ENCODE results near the gene ARHGAP27.
"Not testable (repeated sequence)": the region's sequence is repeated elsewhere in the genome, so short reads cannot be mapped to it uniquely, and the experiment has no call there.

Gene ARHGAP27

DNA sequence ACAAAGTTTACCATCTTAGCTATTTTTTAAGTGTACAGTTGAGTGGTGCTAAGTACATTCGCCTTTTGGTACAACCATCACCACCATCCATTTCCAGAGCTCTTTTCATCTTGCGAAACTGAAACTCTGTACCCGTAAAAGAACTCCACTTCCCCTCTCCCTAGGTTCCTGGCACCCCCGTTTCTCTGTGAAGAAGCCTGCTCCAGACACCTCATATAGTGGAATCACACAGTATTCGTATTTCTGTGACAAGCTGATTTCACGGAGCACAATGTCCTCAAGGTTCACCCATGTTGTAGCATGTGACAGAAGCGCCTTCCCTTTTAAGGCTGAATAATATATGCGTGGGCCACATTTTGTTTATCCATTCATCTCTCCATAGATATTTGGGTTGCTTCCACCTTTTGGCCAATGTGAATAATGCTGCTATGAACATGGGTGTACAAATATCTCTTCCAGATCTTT lies 61.7 kb downstream of the ARHGAP27 start:
- FAIRE-seq (no peak), DNase-seq (ENCODE audit: extremely low spot score, insufficient read length, low read depth) (no peak)

DNA sequence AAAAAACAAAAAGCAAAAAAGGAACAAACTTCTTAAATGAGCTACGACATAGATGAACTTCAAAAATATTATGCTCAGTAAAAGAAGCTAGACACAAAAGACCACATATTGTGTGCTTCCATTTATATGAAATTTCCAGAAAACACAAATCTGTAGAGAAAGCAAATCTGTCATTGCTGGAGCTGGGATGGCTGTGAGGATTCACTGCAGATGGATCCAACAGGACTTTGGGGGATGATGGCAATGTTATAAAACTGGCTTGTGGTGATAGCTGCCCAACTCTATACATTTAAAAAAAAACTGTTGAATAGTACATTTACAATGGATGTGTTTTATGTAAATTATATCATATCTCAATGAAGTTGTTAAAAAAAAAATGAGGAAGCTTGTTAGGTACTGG lies 63.2 kb downstream of the ARHGAP27 start:
- FAIRE-seq = no peak
- DNase-seq (ENCODE audit: extremely low spot score, insufficient read length, low read depth) = no peak

GRCh38 chr17:45368651-45369050 lies 64.0 kb downstream of the ARHGAP27 start:
- DNase-seq (ENCODE audit: extremely low spot score, insufficient read length, low read depth) (no peak), FAIRE-seq (no peak)

DNA sequence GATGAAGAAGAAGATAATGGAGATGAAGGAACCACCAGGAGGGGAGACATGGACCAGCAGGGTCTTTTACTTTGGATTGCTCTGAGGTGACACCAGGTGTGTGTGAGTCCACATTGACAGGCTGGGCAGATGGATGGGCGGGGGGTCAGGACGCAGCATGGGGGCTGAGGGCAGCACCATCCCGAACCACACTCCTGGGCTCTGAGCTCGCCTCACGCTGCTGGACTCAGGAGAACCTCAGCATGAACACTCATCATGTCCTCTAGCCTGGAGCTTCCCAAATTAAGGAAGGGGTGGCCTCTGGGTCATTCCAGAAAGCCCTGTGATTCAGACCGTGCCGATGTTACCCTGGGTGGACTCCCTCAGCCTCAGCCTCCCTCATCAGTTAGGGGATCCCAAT lies 65.5 kb downstream of the ARHGAP27 start:
- no peak for FAIRE-seq
- no peak for DNase-seq (ENCODE audit: extremely low spot score, insufficient read length, low read depth)

- DNase-seq (ENCODE audit: extremely low spot score, insufficient read length, low read depth) (no peak), FAIRE-seq (no peak)
Observed at GRCh38 chr17:45366691-45367090, 66.0 kb downstream of the ARHGAP27 start.

DNA sequence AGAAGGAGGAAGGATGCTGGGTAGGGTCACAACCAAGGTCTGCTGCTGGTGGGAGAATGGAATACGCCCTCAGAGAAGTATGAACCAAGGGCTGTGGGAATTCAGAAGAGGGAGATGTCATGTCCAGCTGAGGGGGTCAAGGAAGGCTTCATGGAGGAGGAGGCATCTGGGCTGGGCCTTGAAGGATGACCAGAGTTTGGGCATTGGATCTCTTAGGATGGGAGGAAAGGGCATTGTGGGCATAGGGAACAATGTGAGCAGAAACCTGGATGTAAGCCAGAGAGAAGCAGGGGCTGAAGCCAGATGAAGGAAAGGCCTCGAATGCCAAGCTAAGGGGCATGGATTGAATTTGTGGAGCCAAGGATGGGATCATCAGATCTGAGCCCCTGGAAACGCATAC lies 66.6 kb downstream of the ARHGAP27 start:
- no peak for FAIRE-seq
- DNase-seq (ENCODE audit: extremely low spot score, insufficient read length, low read depth) = no peak

GRCh38 chr17:45364531-45365390 lies 67.9 kb downstream of the ARHGAP27 start:
- no peak for DNase-seq (ENCODE audit: extremely low spot score, insufficient read length, low read depth)
- FAIRE-seq = peak; percentile 18

DNA sequence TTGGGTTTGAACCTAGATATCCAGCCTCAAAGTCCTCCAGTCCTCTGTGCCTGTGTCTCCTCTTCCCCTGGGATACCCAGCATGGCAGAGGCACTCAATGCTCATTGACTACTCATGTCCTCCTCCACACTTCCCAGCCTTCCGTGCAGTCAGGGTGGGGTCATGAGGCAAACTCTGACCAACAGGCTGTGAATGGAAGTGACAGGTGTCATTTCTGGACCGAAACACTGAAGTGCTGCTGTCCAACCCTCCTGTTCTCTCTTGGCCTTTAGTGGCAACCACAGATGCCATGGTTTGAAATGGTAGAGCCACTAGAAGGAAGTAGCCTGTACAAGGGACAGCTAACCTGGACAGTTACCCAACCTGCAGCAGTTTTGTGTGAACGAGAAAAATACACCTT lies 69.2 kb downstream of the ARHGAP27 start:
- FAIRE-seq (no peak), DNase-seq (ENCODE audit: extremely low spot score, insufficient read length, low read depth) (no peak)

GRCh38 chr17:45361976-45362375 lies 70.7 kb downstream of the ARHGAP27 start:
- FAIRE-seq (no peak), DNase-seq (ENCODE audit: extremely low spot score, insufficient read length, low read depth) (no peak)

DNA sequence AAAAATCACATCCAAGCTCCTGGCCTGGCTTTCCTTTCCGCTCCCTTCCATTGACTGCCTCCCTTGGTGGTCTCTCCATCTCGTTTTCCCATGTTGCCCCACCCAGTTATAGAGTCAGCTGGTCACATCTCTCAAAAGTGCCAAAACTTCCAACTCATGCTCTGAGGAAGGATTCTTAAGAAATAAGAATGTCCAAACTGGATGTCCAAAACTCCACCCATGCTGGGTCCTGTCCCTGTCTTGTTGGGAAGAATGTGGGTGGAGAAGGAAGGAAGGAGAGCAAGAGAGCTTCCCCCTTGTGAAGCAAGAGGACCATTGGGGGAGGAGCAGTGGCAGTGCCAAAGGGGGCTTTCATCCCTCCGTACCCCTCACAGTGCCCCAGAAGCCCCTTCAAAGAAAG lies 71.2 kb downstream of the ARHGAP27 start:
- no peak for FAIRE-seq
- no peak for DNase-seq (ENCODE audit: extremely low spot score, insufficient read length, low read depth)

DNA sequence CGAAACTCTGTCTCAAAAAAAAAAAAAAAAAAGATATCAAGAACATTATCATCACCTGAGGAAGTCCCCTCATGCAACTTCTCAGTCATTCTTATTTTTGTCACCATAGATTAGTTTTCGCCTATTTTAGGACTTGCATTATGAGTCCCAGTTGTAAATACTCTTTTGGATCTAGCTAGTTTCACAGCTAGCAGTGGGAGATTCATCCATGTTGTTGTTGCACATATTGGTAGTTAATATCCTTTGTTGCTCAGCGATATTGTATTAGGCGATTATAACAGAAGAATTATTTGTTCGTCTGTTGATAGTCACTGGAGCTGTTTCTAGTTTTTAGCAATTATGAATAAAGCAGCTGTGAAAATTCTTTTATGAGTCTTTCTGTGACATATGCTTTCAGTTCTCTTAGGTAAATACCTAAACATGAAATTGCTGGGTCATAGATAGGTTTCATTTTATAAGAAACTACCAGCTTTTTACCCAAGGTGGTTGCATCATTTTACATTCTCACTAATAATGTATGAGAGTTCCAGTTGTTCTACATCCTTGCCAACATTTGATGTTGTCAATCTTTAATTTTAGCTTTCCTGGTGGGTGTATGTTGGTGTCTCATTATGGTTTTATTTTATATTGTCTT lies 75.2 kb downstream of the ARHGAP27 start:
- FAIRE-seq (no peak), DNase-seq (ENCODE audit: extremely low spot score, insufficient read length, low read depth) (no peak)

DNA sequence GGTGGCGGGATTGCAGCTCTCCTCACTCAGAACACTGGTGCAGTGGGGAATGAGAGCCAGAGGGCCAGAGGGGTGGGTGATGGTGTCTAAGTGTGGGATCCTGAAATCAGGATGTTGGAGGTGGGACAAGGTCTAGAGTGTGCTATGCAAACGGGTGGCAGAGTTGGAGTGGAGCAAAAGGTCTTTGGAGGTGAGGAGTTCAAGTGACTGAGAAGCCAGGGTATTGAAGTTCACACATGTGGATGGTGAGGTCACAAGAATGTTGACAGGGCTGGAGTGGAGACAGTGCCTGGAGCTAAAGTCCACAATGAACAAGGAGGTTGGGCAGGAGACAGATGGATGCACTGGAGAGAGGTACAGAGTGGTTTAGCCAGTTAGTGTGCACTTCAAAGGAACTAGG lies 77.6 kb downstream of the ARHGAP27 start:
- no peak for DNase-seq (ENCODE audit: extremely low spot score, insufficient read length, low read depth)
- FAIRE-seq = no peak

- DNase-seq (ENCODE audit: extremely low spot score, insufficient read length, low read depth) (no peak), FAIRE-seq (peak; percentile 62)
Observed at GRCh38 chr17:45353043-45353442, 79.6 kb downstream of the ARHGAP27 start.

DNA sequence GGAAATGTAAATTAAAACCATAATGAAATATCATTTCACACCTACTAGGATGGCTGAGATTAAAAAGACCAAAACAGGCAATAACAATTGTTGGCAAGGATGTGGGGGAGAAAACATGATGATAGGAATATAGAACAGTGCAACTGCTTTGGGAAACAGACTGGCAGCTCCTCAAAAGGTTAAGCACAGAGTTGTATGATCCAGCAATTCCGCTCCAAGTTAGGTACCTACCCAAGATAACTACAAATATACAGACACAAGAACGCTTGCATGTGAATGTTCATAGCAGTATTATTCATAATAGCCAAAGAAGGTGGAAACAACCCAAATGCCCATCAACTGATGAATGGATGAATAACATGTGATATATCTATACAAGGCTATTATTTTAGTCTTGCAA lies 80.8 kb downstream of the ARHGAP27 start:
- DNase-seq (ENCODE audit: extremely low spot score, insufficient read length, low read depth) (no peak), FAIRE-seq (no peak)

DNA sequence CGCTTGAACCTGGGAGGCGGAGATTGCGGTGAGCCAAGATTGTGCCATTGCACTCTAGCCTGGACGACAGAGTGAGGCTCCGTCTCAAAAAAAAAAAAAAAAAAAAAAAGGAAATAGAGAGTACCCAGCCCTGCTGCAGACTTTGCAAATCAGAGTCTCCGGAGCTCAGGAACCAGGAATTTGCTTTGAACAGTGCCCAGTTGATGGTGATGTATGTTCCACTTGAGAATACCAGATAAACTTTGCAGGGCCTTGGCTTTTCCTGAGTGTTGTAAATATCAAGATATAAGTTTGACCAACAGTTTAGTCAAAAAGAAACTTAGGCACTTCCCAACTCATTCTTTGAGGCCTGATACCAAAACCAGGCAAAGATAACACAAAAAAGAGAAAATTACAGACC lies 85.2 kb downstream of the ARHGAP27 start:
- DNase-seq (ENCODE audit: extremely low spot score, insufficient read length, low read depth) (no peak), FAIRE-seq (no peak)

DNA sequence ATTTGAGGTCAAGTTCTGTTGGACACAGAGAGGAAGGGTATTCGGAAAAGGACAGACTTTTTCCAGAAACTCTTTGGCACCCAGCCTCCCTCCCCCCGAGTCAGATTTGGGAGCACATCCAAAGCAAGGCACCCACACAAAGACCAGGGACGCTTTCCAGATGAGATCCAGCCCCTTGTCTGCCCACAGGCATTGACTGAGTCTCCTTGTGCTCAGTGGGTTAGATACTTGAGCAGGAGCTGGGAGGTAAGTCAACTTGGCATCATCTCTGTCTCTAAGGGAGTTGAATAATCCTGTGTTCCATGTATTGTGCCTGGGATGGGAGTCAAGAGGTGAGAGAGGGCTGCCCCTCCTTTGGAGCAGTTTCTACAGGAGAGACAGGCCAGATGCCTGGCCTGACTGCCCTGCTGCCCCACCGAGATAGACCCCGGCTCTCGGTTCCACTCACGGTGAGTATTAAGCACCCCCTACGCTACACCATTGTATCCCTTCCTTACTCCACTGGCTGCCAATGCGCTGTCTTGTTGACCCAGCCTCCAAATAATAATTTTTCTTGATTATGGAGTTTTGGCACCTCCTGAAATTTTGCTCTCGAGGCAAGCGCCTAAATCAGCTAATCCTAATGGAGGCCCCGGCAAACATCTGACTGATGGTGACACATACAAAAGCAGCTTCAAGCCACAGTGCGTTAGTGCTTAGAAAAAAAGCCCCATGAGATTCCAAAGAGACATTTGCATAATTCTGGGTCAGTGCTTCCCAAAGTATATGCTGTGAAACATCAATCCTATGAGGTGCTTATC lies 86.3 kb downstream of the ARHGAP27 start:
- no peak for DNase-seq (ENCODE audit: extremely low spot score, insufficient read length, low read depth)

GRCh38 chr17:45345554-45346215 lies 87.0 kb downstream of the ARHGAP27 start:
- DNase-seq (ENCODE audit: extremely low spot score, insufficient read length, low read depth) (no peak), FAIRE-seq (no peak)

More for the DNA sequence above, 86.3 kb downstream of the ARHGAP27 start:
- no peak for FAIRE-seq

- FAIRE-seq (no peak), DNase-seq (ENCODE audit: extremely low spot score, insufficient read length, low read depth) (no peak)
Observed at GRCh38 chr17:45345246-45345553, 87.5 kb downstream of the ARHGAP27 start.

GRCh38 chr17:45343967-45344664 lies 88.6 kb downstream of the ARHGAP27 start:
- FAIRE-seq; DNase-seq (ENCODE audit: extremely low spot score, insufficient read length, low read depth): not testable (repeated sequence)

All from GM18507 (cell line).